Measurements from ENCODE around the gene NRAS. TPM values are rescaled to one million over a fixed set of nuclear protein-coding genes. Genes with fewer than 3 reads are reported as not detected.

NRAS gene
- total and polyA plus RNA-seq, 2 donors (not counting 1 experiment from before 2014, with no cell fraction given), result 31.0 to 62.3 TPM

GRCh38 chr1:114703242-114703641 is 13.3 kb downstream of the NRAS start:
- H4K20me1 ChIP-seq (ENCODE audit: control insufficient read depth, extremely low read depth, insufficient read depth, low read length), result no peaks in the 10 kb centered on the region
- peaks cover 2% of the 10 kb centered on the region for H3K27me3 ChIP-seq (ENCODE audit: control insufficient read depth, insufficient read depth, low read length)
- no peaks in the 10 kb centered on the region for H3K79me2 ChIP-seq (ENCODE audit: control insufficient read depth, insufficient read depth, low read length)
- no peak overlapping the region for H3K4me3 ChIP-seq (replicated peaks in 1 of 4; ENCODE audit: control extremely low read depth in 1 of 4, insufficient read depth in 1 of 4, low read depth in 3 of 4, low read length in 4 of 4)
- no peaks in the 10 kb centered on the region for H3K9me3 ChIP-seq (ENCODE audit: control insufficient read depth, insufficient read depth, low read depth, low read length)
- H3K36me3 ChIP-seq (ENCODE audit: control insufficient read depth, insufficient read depth, low read length), result no peaks in the 10 kb centered on the region
- no peak overlapping the region for H3K4me2 ChIP-seq (ENCODE audit: extremely low read depth, insufficient read depth, low read length)
- no peak overlapping the region for H3K9ac ChIP-seq (ENCODE audit: insufficient read depth, low read length)
- H2AFZ ChIP-seq (ENCODE audit: low read length), result no peak overlapping the region
- DNase-seq (ENCODE audit: low read depth in 2 of 2), result peak in 1 of 2 donors; percentile 29
- TF ChIP-seq EZH2 (IDR thresholded peaks at IDR 0.05; ENCODE audit: low read length, missing control alignments), result no peak
- TF ChIP-seq, protein P1, sequence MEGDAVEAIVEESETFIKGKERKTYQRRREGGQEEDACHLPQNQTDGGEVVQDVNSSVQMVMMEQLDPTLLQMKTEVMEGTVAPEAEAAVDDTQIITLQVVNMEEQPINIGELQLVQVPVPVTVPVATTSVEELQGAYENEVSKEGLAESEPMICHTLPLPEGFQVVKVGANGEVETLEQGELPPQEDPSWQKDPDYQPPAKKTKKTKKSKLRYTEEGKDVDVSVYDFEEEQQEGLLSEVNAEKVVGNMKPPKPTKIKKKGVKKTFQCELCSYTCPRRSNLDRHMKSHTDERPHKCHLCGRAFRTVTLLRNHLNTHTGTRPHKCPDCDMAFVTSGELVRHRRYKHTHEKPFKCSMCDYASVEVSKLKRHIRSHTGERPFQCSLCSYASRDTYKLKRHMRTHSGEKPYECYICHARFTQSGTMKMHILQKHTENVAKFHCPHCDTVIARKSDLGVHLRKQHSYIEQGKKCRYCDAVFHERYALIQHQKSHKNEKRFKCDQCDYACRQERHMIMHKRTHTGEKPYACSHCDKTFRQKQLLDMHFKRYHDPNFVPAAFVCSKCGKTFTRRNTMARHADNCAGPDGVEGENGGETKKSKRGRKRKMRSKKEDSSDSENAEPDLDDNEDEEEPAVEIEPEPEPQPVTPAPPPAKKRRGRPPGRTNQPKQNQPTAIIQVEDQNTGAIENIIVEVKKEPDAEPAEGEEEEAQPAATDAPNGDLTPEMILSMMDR (conservative IDR thresholded peaks at IDR 0.05 in 1 of 2, IDR thresholded peaks at IDR 0.05 in 1 of 2; ENCODE audit: low read depth in 1 of 2, low read length in 2 of 2), result no peak
- H3K4me1 ChIP-seq (ENCODE audit: control insufficient read depth, extremely low read depth, insufficient read depth, low read length), result no peaks in the 10 kb centered on the region
- no peak overlapping the region for H3K27ac ChIP-seq (ENCODE audit: insufficient read depth, low read length)

GRCh38 chr1:114702737-114703136 is 13.8 kb downstream of the NRAS start:
- H3K4me3 ChIP-seq (replicated peaks in 1 of 4; ENCODE audit: control extremely low read depth in 1 of 4, insufficient read depth in 1 of 4, low read depth in 3 of 4, low read length in 4 of 4), result no peak overlapping the region
- no peak overlapping the region for H3K27ac ChIP-seq (ENCODE audit: insufficient read depth, low read length)
- DNase-seq (ENCODE audit: low read depth in 2 of 2), result no peak
- no peak for TF ChIP-seq EZH2 (IDR thresholded peaks at IDR 0.05; ENCODE audit: low read length, missing control alignments)
- TF ChIP-seq, protein P1 (conservative IDR thresholded peaks at IDR 0.05 in 1 of 2, IDR thresholded peaks at IDR 0.05 in 1 of 2; ENCODE audit: low read depth in 1 of 2, low read length in 2 of 2), result no peak
- H2AFZ ChIP-seq (ENCODE audit: low read length), result no peak overlapping the region
- H3K9ac ChIP-seq (ENCODE audit: insufficient read depth, low read length), result no peak overlapping the region
- no peaks in the 10 kb centered on the region for H3K4me1 ChIP-seq (ENCODE audit: control insufficient read depth, extremely low read depth, insufficient read depth, low read length)
- peaks cover 2% of the 10 kb centered on the region for H3K27me3 ChIP-seq (ENCODE audit: control insufficient read depth, insufficient read depth, low read length)
- H3K79me2 ChIP-seq (ENCODE audit: control insufficient read depth, insufficient read depth, low read length), result no peaks in the 10 kb centered on the region
- no peaks in the 10 kb centered on the region for H4K20me1 ChIP-seq (ENCODE audit: control insufficient read depth, extremely low read depth, insufficient read depth, low read length)
- H3K36me3 ChIP-seq (ENCODE audit: control insufficient read depth, insufficient read depth, low read length), result no peaks in the 10 kb centered on the region
- no peaks in the 10 kb centered on the region for H3K9me3 ChIP-seq (ENCODE audit: control insufficient read depth, insufficient read depth, low read depth, low read length)
- H3K4me2 ChIP-seq (ENCODE audit: extremely low read depth, insufficient read depth, low read length), result no peak overlapping the region

DNA sequence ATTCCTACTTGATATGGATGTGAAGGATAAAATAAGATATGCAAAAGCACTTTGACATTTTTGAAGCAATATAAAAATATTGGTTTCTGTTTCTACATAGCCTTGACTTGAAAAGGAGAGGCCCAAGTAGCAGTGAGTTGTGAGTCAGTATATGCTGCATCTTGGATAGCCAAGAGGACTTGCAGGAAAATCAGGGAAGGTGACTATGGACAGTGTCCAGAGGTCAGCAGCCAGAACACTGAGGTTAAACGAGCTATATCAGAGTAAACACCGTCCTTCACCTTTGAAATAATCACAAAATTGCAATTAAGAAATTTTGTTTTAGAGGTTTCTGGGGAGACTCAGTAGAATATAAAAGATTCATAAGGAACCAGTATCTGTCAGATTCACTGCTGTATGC is 14.6 kb downstream of the NRAS start:
- Histone ChIP-seq H3K36me3 (ENCODE audit: control insufficient read depth, insufficient read depth, low read length) (no peaks in the 10 kb centered on the region), H3K27me3 (ENCODE audit: control insufficient read depth, insufficient read depth, low read length) (peaks cover 2% of the 10 kb centered on the region), H3K9me3 (ENCODE audit: control insufficient read depth, insufficient read depth, low read depth, low read length) (no peaks in the 10 kb centered on the region), H3K9ac (ENCODE audit: insufficient read depth, low read length) (no peak overlapping the region), H3K4me3 (replicated peaks in 1 of 4; ENCODE audit: control extremely low read depth in 1 of 4, insufficient read depth in 1 of 4, low read depth in 3 of 4, low read length in 4 of 4) (no peak overlapping the region), H3K27ac (ENCODE audit: insufficient read depth, low read length) (no peak overlapping the region), H4K20me1 (ENCODE audit: control insufficient read depth, extremely low read depth, insufficient read depth, low read length) (no peaks in the 10 kb centered on the region), H3K4me2 (ENCODE audit: extremely low read depth, insufficient read depth, low read length) (no peak overlapping the region), H3K4me1 (ENCODE audit: control insufficient read depth, extremely low read depth, insufficient read depth, low read length) (no peaks in the 10 kb centered on the region), H3K79me2 (ENCODE audit: control insufficient read depth, insufficient read depth, low read length) (no peaks in the 10 kb centered on the region), H2AFZ (ENCODE audit: low read length) (no peak overlapping the region)
- DNase-seq (ENCODE audit: low read depth in 2 of 2), result no peak
- TF ChIP-seq, protein P1 (conservative IDR thresholded peaks at IDR 0.05 in 1 of 2, IDR thresholded peaks at IDR 0.05 in 1 of 2; ENCODE audit: low read depth in 1 of 2, low read length in 2 of 2), result no peak
- TF ChIP-seq EZH2 (IDR thresholded peaks at IDR 0.05; ENCODE audit: low read length, missing control alignments), result no peak
